ENCODE results near the gene MYCL. TPM values are rescaled to one million over a fixed set of nuclear protein-coding genes. Genes with fewer than 3 reads are reported as not detected.

MYCL gene
- total and polyA plus RNA-seq, 10 of the 15 experiments (the other 5 are each of a cell fraction or from before 2014, with no cell fraction given), result 0.11 to 1.4 (median 0.40) TPM; not detected in 1

GRCh38 chr1:39850606-39851216 lies 51.0 kb downstream of the MYCL start:
- intact Hi-C loops (cut with micrococcal nuclease; ENCODE audit: unreplicated experiment) (no loop called here), in situ Hi-C loops (cut with MboI) (no loop called here)
- Histone ChIP-seq H3K4me1 (ENCODE audit: control insufficient read depth, insufficient read depth, low read length) (peaks cover 11% of the 10 kb centered on the region), H3K4me3 (no peak overlapping the region), H3K27ac (ENCODE audit: control insufficient read depth, insufficient read depth) (no peak overlapping the region), H2AFZ (ENCODE audit: control insufficient read depth, low read depth, low read length) (no peak overlapping the region), H3K79me2 (ENCODE audit: control insufficient read depth, insufficient read depth, low read length) (no peaks in the 10 kb centered on the region), H3K4me2 (ENCODE audit: control insufficient read depth, insufficient read depth) (no peak overlapping the region), H3K9me3 (replicated peaks; ENCODE audit: control insufficient read depth, insufficient read depth, low read length) (no peaks in the 10 kb centered on the region), H3K36me3 (ENCODE audit: control insufficient read depth in 2 of 2, insufficient read depth in 2 of 2, low read length in 1 of 2) (peaks cover 9 to 19% of the 10 kb centered on the region in 2 experiments), H4K20me1 (ENCODE audit: control insufficient read depth, insufficient read depth) (no peaks in the 10 kb centered on the region), H3K9ac (ENCODE audit: control insufficient read depth, insufficient read depth, low read length) (no peak overlapping the region), H3K27me3 (replicated peaks in 1 of 2; ENCODE audit: control insufficient read depth in 2 of 2, insufficient read depth in 2 of 2, low read length in 1 of 2) (no peaks in the 10 kb centered on the region)
- ChIA-PET POLR2A (interaction anchor here (1.0 kb wide), 1 partner anchor 35 kb away, joined by 3 read pairs; no protein-coding TSS in a partner anchor), SMC1A (ENCODE audit: uncharacterized antibody, unreplicated experiment) (interaction anchor here (0.6 to 1.9 kb wide), 6 partner anchors 9 to 182 kb away, joined by 3 to 5 read pairs (median 4); no protein-coding TSS in a partner anchor), CTCF (no interaction called here), RAD21 (ENCODE audit: unreplicated experiment) (no interaction called here)
- WGBS (ENCODE audit: insufficient coverage, insufficient replicate concordance, low lambda C conversion rate, missing lambda C conversion rate), result 61% methylated on average over 3 of the region's 3 CpGs
- BruUV-seq (replicated peaks), result no TSS peak
- FAIRE-seq (no peak), DNase-seq (ENCODE audit: low read depth, low spot score) (no peak), ATAC-seq (no peak)
- no peak for TF ChIP-seq RAD21 (IDR thresholded peaks at IDR 0.05; ENCODE audit: insufficient read depth, low read depth, low read length)
- no peak for TF ChIP-seq SREBF1 (IDR thresholded peaks at IDR 0.05; ENCODE audit: low read length)
- no peak for TF ChIP-seq ZNF687 (IDR thresholded peaks at IDR 0.05)
- TF ChIP-seq CREB1 (IDR thresholded peaks at IDR 0.05; ENCODE audit: low read depth), result no peak
- TF ChIP-seq NBN (IDR thresholded peaks at IDR 0.05), result no peak
- no peak for TF ChIP-seq MLLT1 (IDR thresholded peaks at IDR 0.05)
- no peak for TF ChIP-seq PAX5 (IDR thresholded peaks at IDR 0.05; ENCODE audit: borderline replicate concordance, low read depth, low read length)
- no peak for TF ChIP-seq KAT2A (conservative IDR thresholded peaks at IDR 0.05; ENCODE audit: control insufficient read depth, low read depth, low read length)
- TF ChIP-seq IKZF1 (conservative IDR thresholded peaks at IDR 0.05), result no peak
- TF ChIP-seq TCF3 (IDR thresholded peaks at IDR 0.05; ENCODE audit: borderline replicate concordance, insufficient read depth, low read depth, low read length), result no peak
- TF ChIP-seq, protein P1, sequence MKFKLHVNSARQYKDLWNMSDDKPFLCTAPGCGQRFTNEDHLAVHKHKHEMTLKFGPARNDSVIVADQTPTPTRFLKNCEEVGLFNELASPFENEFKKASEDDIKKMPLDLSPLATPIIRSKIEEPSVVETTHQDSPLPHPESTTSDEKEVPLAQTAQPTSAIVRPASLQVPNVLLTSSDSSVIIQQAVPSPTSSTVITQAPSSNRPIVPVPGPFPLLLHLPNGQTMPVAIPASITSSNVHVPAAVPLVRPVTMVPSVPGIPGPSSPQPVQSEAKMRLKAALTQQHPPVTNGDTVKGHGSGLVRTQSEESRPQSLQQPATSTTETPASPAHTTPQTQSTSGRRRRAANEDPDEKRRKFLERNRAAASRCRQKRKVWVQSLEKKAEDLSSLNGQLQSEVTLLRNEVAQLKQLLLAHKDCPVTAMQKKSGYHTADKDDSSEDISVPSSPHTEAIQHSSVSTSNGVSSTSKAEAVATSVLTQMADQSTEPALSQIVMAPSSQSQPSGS (IDR thresholded peaks at IDR 0.05; ENCODE audit: low read length), result no peak
- no peak for TF ChIP-seq HDGF (IDR thresholded peaks at IDR 0.05)
- no peak for TF ChIP-seq YBX1 (IDR thresholded peaks at IDR 0.05)
- no peak for TF ChIP-seq BACH1 (IDR thresholded peaks at IDR 0.05; ENCODE audit: borderline replicate concordance)

All from GM12878 (cell line).